GM18505 (cell line): ENCODE results near the gene TGFBR3.

Experiments
- ATAC-seq: cut with Tn5 transposase; IDR thresholded peaks from one replicate; pipeline ENCODE4 v1.9.1; 2021; ENCODE audit not compliant: unreplicated experiment
- POLR2A ChIP-seq: IDR thresholded peaks from 4 replicates; pipeline ENCODE4 v1.6.1; 2011; ENCODE audit warnings: borderline replicate concordance; ENCODE audit not compliant: insufficient read depth, insufficient read length; ENCODE audit errors: extremely low read depth

The TGFBR3 gene

GRCh38 chr1:91747666-91748065, 138.3 kb downstream of the TGFBR3 start:
- ATAC-seq, result no peak
- no peak for TF ChIP-seq POLR2A

- no peak for TF ChIP-seq POLR2A
- ATAC-seq, result no peak
These were observed 139.1 kb downstream of the TGFBR3 start for GRCh38 chr1:91746728-91747338.

GRCh38 chr1:91745640-91746373, 140.1 kb downstream of the TGFBR3 start:
- no peak for TF ChIP-seq POLR2A
- ATAC-seq, result no peak

- TF ChIP-seq POLR2A, result no peak
- no peak for ATAC-seq
These were observed 140.9 kb downstream of the TGFBR3 start for GRCh38 chr1:91744953-91745639.

- no peak for TF ChIP-seq POLR2A
- no peak for ATAC-seq
These were observed 143.1 kb downstream of the TGFBR3 start for GRCh38 chr1:91742848-91743292.

GRCh38 chr1:91741906-91742305, 144.0 kb downstream of the TGFBR3 start:
- no peak for TF ChIP-seq POLR2A

GRCh38 chr1:91741301-91741700, 144.7 kb downstream of the TGFBR3 start:
- TF ChIP-seq POLR2A, result no peak
- no peak for ATAC-seq

More at GRCh38 chr1:91741906-91742305, 144.0 kb downstream of the TGFBR3 start:
- no peak for ATAC-seq

- no peak for TF ChIP-seq POLR2A
- no peak for ATAC-seq
These were observed 148.3 kb downstream of the TGFBR3 start for GRCh38 chr1:91737650-91738049.

GRCh38 chr1:91736715-91737615, 149.0 kb downstream of the TGFBR3 start:
- TF ChIP-seq POLR2A, result no peak
- no peak for ATAC-seq

GRCh38 chr1:91736146-91736714, 149.7 kb downstream of the TGFBR3 start:
- no peak for ATAC-seq

GRCh38 chr1:91735266-91735845, 150.6 kb downstream of the TGFBR3 start:
- TF ChIP-seq POLR2A, result no peak
- no peak for ATAC-seq

More at GRCh38 chr1:91736146-91736714, 149.7 kb downstream of the TGFBR3 start:
- TF ChIP-seq POLR2A, result no peak

GRCh38 chr1:91734761-91735160, 151.2 kb downstream of the TGFBR3 start:
- TF ChIP-seq POLR2A, result no peak
- ATAC-seq, result no peak
